Superior temporal gyrus (tissue), 1 donor: ENCODE results near the gene IPO5.

Experiments used
- DNase-seq: peaks from one replicate; pipeline ENCODE4 v3.0.0-alpha.2; 2016; ENCODE audit errors: extremely low spot score

Gene IPO5

GRCh38 chr13:97953376-97953970 lies at the start of gene IPO5:
TSS of gene IPO5 (plus strand) at chr13:97953675. CDS start at chr13:97976697, 23,022 bp downstream.
- DNase-seq: no peak

DNA sequence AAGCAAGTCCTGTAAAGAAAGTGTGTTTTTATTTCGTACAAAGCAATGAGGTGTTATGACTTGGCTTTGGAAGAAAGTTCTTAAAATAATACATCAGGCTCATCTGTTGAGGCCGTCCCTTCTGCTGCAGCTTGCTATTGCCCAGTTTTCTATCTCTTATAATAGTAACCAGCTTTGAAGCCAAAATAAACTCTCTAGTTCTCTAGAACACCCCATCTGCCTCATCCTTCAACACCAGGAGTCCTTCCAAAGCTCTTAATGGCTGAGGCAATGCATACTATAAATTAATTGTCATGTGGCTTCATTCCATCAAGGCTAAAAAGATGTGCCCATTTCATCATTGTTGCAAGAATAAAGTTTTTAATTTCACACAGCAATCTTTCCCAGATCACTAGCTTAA lies 49.4 kb upstream of the IPO5 start:
- DNase-seq: peak; percentile 69

DNA sequence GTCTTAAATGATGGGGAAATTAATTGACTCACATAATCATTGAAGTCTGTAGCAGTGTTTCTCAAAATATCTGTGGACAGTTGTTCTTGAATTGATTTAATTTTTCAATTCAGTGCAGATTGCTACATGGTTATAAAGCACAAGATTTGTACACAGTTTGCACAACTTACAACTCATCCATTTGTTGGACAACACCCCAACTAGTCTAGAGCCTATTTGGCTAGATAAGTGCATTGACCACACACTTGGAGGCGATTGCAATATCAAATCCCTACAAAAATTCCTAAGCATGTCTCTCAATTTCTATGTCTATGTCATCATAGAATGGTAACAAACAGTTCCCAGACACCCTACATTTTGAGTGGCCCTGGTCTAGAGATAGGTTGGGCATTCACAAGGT lies 48.0 kb upstream of the IPO5 start:
- DNase-seq: no peak

GRCh38 chr13:97911311-97912138 lies 42.0 kb upstream of the IPO5 start:
- no peak for DNase-seq

DNA sequence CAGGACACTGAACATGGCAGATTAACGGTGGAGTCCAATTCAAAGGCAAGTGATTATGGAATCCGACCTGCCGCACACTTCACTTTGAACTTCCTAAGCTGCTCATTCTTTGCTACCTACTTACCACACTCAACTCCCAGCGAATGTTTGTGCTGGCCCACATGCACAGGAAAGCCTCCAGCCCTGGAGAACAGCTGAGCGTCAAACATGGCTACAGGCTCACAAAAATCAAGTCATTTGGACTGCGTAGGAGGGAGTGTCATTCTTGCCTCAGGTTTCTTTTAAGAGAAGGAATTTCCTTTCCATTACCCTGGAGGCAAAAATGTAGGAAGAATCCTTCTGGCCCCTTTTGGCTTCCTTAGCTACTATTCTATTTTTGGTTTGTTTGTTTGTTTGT lies 41.3 kb upstream of the IPO5 start:
- DNase-seq: no peak

- DNase-seq: no peak
Measured at GRCh38 chr13:97913206-97913605, 40.3 kb upstream of the IPO5 start.

DNA sequence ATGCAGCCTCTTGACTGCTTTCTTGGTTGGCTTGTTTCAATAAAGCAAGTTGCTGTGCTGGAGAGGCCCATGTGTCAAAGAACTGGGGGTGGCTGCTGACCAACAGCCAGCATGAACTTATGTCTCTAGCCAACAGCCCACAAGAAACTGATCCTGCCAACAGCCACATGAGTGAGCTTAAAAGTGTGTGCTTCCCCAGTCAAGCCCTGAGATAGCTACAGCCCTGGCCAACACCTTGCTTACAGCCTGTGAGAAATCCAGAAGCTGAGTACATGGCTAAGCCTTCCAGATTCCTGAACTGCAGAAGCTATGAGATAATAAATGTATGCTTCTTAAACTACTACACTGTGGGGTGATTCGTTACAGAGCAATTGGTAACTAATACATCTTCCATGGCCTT lies 38.9 kb upstream of the IPO5 start:
- DNase-seq: no peak

DNA sequence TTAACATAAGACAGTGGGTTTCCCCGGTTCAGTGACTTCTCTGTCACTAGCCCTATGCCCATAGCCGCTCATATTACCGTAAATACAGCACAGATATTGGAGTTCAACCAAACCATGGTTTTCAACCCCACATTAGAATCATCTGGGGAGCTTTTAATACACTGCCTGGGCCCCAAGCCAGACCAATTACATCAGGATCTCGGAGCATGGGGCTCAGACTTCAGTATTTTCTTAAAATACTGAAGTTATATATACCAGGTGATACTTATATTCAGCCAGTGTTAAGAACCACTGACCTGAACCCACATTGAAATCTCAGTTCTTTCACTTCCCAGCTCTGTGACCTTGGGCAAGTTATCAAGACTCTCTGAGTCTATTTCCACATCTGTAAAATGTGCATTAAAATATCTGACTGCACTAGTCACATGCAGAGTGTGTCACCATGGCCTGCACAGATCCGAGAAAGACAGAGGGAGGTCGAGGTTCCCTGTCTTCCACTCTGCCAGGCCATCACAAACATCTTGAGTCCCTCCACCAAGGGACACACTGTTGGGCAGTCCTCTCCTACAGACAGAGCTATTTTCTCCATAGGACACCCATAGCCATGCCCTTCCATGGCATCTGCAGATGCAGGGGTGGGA lies 32.2 kb upstream of the IPO5 start:
- DNase-seq: no peak

DNA sequence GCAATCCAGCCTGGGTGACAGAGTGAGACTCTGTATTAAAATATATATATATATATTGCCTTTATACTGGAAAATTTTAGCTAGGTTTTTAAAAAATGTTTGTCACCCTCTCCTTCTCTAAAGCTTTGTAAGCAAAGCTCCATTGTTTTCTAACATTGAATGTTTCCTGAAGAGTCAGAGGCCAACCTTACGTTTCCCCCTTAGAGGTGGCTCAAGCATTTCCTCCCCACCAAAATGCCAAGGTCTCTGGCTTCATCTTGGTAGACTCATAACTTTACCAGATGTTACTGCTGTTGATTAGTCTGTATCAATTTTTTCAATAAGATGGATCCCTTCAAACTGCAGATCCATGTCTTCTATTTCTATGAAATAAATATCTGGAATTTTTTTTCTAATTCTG lies 25.2 kb upstream of the IPO5 start:
- DNase-seq: no peak

DNA sequence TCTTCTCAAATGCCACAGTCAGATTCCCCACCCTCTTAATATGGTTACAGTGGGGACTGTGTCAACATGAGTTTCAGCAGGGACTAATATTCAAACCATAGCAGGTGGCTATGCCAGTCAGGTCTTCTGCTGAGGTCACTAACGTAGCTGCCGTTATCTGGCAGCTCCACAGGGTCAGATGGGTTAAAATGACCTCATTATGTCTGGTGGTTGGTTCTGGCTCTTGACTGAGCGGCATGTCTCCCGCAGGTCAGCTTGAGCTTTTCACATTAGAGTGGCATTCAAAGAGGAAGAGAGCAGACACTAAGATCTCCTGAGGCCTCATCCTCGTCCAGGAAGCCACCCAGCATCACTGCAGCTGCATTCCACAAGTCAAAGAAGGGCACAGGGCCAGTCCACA lies 21.4 kb upstream of the IPO5 start:
- no peak for DNase-seq

DNA sequence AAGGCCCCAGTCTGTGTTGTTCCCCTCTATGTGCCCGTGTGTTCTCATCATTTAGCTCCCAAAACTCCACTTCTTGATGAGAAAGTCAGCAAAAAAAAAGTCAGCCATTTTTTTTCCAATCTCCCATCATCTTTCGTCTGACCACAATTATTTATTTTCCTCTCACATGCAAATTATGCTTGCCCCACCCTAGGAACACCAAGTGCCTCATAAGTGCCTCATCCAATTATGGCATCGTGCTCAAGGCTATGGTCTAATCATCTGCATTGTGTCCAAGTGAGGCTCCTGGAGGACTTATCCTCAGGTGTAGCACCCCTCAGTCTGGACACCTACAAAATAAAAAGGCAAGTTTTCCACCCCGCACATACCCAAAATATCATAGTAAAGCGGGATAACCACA lies 20.8 kb upstream of the IPO5 start:
- no peak for DNase-seq

- no peak for DNase-seq
Measured at GRCh38 chr13:97933776-97934175, 19.7 kb upstream of the IPO5 start.

DNA sequence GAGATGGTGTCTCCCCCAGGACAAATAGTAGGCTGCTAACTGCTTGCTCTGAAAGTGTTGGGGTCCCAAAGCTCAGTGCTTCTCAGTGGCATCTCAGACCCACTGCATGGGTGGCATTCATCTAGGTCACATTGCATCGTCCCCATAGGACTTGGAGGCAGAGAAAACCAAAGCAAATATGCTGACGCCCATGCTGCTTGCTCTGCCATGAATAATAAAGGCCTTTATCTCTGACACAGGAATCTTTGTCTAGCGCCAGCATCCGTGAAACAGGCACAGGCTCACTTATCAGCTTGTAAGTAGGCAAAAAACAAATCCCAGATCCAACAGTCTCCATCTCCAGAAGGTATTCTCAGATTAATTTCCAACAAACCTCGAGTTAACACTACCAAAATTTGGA lies 18.9 kb upstream of the IPO5 start:
- peak; percentile 71 for DNase-seq

- no peak for DNase-seq
Measured at GRCh38 chr13:97935071-97935470, 18.4 kb upstream of the IPO5 start.

DNA sequence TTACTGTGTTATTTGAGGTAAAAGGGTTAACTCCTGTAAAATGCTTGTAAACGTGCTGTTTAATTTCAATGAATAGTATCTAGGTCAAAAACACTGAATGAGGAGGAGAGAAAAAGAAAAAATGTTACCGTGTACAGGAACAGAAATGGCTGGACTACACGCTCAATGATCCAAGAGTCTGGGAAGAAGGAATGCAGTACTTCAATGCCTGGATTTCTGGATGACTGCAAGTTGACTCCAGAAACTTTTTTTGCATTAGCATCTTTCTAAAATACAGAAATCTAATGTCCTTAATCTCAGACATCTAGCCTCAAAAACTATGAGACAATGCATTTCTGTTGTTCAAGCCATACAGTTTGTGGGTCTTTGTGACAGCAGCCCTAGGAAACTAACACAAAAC lies 17.4 kb upstream of the IPO5 start:
- DNase-seq: no peak

DNA sequence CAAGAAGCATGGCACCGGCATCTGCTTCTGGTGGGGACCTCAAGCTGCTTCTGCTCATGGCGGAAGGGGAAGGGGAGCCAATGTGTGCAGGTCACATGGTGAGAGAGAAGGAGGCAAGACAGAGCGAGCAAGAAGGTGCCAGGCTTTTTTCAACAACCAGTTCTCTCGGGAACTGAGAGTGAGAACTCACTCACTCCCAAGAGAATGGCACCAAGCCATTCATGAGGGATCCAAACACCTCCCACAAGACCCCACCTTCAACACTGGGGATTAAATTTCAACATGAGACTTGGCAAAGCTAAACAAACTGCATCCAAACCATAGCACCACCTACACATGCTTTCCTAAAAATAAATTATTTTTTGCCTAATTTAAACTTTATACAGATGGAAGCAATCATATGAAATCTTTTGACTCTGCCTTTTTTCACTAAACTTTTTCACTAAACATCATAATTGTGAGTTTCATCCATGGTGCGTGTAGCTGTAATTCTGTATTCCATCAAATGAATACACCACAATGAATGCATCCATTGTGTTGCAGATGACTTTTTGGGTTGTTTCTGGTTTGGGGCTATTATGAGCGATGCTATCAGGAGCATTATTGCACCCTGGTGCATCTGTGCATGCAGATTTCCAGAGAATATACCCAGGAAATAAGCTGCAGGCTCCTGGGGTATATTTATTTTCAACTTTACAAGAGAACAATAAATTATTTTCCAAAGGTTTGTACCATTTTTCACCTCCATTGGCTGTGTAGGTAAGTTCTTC lies 14.6 kb upstream of the IPO5 start:
- DNase-seq: peak; percentile 39

- DNase-seq: no peak
Measured at GRCh38 chr13:97944396-97945029, 9.0 kb upstream of the IPO5 start.

GRCh38 chr13:97945342-97945741 lies 8.1 kb upstream of the IPO5 start:
- no peak for DNase-seq

- DNase-seq: no peak
Measured at GRCh38 chr13:97945792-97946419, 7.6 kb upstream of the IPO5 start.

GRCh38 chr13:97946951-97947588 lies 6.4 kb upstream of the IPO5 start:
- DNase-seq: no peak

- no peak for DNase-seq
Measured at GRCh38 chr13:97948041-97948440, 5.4 kb upstream of the IPO5 start.
